Posterior cingulate gyrus (tissue), 11 donors: ENCODE data around the gene DDX24.
A peak's percentile ranks its signal among the peaks of the same experiment; 100 is the strongest.

ENCODE experiments used
- DNase-seq, 10 donors: peaks; one replicate each; pipeline versions ENCODE4 v3.0.0 to v3.0.0-alpha.2; 2020 to 2021; ENCODE audit warnings: mixed read lengths in 3 of 10
- intact Hi-C: fragments of 100-400 bp; cut with DNase I; formaldehyde crosslinking; loops from one replicate; pipeline ENCODE4 v1.15.1; 2023

DDX24 gene

DNA sequence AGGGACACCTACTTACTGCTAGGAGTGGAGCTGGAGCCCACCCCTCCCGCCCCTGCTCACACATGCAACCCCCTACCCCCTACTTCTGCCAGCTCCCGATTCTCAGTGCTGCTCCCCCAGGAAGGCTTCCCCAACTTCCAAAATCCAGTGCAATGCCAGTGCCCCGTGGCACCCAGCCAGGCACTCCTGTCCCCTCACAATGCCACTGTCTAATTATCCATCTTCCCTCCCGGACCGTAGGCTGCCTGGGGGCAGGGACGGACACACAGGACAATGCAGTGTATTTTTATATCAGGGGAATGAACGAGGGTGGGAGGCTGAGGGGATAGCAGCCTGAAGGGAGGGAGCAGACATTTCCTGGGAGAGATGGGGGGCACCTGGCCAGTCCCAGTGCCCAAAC, 42.5 kb downstream of the DDX24 start:
- intact Hi-C loops = loop anchor here (5.0 kb wide), 1 partner anchor 139 kb away; no protein-coding TSS in a partner anchor
- DNase-seq = peak in 1 of 10 donors; percentile 50

DNA sequence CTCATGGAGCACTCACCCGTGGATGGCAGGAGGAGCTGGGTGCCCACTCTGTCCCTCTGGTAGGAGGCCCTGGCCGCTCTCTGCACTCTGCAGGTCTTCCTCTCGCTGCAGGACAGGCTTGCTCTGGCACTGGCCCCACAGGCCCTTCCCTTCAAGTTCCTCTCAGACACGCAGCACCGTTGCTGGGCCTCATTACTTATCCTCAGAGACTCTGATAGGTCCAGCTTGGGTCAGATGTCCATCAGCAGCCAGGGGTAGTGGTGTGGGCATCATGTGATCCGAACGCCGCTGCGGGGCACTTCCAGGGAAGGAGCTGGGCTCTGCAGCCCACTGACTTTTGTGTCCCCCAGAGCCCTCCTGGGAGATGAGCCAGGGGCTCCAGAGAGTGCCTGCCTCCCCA, 43.0 kb downstream of the DDX24 start:
- DNase-seq = peak in 1 of 10 donors; percentile 62
- intact Hi-C loops = loop anchor here (5.0 kb wide), 1 partner anchor 139 kb away; no protein-coding TSS in a partner anchor

DNA sequence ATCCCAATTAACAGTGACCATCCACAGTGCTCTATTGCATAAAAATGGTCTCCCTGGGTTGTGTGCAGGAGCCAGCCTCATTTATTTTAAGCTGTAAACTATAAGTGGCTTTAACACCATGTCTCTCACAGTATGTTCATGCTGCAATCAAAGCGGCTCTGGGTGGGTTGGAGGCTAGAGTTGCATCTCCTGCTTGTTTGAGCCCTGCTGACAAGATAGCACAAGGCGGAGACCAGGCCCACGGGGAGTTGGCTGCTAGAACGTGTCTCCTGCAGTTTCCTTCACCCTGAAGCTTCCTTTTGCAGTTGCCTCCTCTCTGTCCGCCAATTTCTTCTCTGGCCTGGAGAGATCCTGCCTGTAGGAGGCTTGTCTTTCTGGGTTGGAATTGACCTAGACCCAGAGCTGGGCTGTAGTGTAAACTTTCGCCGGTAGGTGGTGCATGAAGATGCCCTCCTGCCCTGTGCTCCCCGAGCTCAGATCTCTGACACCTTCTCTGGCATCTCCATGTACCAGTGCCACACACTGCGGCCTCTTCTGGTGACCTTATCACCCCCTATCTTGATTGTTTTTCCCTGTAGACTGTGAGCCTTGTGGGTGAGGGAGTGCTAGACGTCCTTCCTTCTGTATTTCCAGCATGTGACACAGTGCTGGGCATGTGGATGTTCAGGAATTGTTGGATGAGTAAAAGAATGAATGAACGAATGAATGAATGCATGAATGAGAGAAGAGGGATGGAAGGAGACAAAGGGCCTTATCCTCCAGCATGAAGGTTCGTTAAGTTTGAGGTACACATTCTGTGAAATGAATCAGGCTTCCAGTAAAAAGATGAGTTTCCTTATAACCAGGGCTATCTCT, 44.5 kb downstream of the DDX24 start:
- peak in 8 of 10 donors; percentile 48 to 93 (median 68) for DNase-seq
- intact Hi-C loops = loop anchor here (1.0 to 5.0 kb wide), 2 partner anchors 100 to 141 kb away; no protein-coding TSS in a partner anchor

DNA sequence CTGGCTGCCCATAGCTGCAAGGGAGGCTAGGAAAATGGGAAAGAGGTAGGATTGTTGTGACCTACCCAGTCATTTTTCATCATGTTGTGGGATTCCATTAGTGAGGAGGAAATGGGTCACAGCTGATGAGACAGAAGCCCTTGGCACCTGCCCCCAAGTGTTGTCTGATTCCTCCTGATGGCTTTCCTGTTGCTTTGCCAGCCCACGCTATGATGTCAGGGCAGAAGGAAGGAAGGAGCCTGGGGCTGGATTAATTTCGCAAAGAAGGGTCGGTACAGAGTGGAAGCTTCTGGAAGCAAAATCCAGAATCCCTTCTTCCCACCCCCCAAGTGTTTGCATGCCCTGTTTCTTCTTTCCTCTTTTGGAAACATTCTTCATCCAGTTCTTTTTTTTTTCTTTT, 46.1 kb downstream of the DDX24 start:
- peak in 1 of 10 donors; percentile 48 for DNase-seq
- intact Hi-C loops = loop anchor here (5.0 kb wide), 1 partner anchor 142 kb away; no protein-coding TSS in a partner anchor

DNA sequence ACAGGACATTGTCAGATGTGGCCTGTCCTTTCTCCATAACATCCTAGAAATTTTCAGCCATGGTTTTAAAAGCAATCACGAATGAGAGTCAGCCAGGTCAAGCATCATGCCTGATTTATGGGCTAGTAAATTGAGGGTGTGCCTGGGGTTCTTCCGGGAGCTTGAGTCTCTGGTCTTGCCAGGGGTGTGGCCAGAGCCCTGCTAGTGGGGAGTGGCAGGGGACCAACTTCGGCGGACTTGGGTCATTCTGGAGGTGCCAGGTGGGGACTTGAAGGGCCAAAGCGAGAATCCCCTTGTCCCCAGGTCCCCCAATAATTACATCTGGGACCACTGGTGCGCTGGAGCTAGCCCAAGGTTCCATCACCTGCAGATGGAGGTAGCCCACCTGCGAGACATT, 49.1 kb downstream of the DDX24 start:
- intact Hi-C loops = no loop called here
- peak in 1 of 10 donors; percentile 47 for DNase-seq

DNA sequence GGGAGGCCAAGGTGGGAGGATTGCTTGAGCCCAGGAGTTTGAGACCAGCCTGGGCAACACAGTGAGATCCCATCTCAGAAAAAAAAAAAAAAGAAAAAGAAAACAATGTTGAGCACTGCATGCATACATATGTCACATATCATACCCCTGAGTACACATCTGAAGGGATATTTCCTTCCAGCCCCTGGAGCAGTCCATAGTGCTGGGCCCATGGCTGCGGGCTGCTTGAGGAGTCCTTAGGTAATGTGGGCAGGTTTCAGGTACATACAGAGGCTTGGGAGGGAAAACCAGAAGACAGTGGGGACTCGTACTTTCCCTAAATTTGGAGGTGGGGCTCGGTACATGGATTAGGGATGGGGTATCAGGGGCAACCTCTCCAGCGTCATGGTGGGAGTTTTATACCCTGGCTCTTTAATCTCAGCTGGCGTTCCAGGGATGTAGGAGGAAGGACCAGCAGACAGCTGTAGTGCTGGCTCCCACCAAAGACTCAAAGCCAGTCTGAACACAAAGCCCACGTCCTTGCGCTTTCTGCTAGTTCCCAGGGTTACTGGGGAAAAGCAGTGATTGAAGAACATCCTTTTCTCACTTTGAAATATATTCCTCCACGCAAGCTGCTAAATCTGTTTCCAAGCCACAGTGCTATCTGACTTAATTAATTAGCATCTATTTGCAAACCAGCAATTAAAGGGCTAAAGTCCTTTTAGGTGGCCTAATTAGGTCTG, 49.7 kb downstream of the DDX24 start:
- intact Hi-C loops = no loop called here
- peak in 2 of 10 donors; percentile 59 to 75 for DNase-seq

DNA sequence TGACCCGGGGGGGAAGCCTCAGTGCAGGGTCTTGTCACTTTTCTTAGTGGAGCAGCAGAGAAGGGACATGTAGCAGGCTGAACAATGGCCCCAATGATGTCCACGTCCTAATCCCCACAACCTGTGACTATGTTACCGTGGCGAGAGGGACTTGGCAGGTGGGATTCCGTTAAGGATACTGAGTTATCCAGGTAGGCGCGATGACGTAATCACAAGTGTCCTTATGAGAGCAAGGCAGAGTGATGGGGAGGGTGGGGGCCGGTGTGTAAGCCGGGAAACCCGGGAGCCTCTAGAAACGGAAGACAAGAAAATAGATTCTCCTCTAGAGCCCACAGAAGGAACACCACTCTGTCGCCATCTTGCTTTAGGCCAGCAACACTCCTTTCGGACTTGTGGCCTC, 50.4 kb downstream of the DDX24 start:
- peak in 1 of 10 donors; percentile 27 for DNase-seq
- intact Hi-C loops = no loop called here

DNA sequence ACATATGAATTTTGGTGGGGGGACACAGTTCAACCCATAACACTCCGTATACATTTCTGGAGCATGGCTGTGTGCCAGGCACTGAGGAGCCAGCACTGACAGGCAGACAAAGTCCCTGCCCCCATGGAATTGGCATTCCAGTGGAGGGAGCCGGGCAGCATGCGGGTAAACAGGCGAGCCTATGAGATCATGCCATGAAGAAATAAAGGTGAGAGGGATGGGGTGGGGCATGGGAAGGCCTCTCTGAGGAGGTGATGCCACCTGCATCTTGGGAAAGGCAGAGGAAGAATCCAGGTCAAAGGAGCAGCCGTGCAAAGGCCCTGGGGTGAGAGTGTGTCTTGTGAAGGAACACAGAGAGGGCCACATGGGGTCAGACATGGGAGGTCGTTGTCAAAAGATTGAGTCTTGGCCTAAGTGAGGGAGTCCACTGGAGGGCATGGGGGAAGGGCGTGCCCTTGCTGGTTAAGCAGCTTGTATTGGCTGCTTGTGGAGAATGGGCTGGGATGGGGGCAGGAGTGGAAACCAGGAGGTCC, 51.3 kb downstream of the DDX24 start:
- intact Hi-C loops = no loop called here
- no peak for DNase-seq

DNA sequence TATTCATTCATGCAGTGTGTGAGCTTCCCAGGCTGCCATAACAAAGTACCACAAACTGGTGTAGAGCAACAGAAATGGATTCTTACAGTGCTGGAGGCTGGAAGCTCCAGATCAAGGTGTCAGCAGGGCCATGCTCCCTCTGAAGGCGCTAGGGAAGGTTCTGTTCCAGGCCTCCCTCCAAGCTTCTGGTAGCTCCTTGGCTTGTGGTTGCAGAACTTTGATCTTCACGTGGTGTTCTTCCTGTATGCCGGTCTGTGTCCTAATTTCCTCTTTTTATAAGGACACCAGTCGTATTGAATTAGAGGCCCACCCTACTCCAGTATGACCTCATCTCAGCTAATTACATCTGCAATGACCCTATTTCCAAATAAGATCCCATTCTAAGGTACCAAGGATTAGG, 51.7 kb downstream of the DDX24 start:
- intact Hi-C loops = no loop called here
- no peak for DNase-seq

DNA sequence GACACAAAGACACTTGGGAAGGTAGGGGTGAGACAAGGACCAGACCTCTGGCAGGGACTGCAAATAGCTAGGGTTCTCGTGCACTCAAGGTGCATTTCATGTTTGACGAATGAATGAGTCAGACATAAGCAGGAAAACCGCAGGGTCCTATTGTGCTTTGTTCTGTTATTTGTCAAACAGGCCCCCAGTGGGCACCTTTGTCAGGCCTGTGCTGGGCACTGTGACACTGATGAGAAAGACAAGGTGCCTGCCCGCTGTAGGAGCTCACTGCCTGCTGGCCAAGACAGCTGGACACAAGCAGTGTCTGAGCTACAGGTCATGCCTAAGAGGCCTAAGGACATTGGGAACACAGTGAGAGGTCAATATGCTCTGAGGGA, 52.6 kb downstream of the DDX24 start:
- intact Hi-C loops = no loop called here
- DNase-seq = no peak

DNA sequence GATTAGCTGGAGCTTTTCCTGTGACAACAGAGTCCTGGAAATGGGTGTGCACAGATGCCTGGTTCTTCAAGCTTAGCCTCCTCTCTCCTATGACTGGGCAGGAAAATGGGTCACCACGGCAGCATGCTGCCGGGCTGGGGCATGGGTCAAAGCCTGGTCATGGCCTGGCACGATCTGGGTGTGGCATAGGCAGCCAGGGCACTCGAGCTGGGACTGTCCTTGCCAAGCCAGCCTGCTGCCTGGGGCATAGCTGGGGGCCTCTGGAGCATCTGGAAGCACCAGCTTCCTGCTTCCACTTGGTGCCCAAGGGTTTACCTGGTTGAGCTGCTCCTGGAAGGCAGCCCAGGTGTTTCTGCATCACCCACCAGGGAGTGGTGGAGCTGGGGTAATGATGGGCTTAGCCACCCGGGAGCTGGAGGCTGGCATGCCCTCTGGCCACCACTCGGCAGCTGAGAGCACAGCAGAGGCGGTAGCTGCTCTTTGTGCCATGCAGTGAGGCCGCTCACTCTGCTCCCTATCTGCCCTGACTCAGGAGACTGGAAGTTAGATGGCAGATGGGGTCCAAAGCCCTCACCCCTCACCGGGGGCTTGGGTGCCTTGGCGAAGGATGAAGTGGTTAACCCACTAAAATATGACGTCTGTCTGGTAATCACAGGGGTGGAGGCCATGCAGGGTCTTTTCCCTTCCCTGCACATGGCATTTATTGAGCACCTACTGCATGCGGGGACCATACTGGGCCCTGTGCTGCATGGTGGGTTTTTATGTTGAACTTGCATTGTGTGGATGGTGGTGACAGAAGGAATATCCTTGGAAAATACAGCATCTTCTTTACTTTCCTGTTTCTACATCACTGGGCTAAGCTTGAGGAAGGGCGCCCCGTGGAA, 53.2 kb downstream of the DDX24 start:
- intact Hi-C loops = no loop called here
- no peak for DNase-seq

DNA sequence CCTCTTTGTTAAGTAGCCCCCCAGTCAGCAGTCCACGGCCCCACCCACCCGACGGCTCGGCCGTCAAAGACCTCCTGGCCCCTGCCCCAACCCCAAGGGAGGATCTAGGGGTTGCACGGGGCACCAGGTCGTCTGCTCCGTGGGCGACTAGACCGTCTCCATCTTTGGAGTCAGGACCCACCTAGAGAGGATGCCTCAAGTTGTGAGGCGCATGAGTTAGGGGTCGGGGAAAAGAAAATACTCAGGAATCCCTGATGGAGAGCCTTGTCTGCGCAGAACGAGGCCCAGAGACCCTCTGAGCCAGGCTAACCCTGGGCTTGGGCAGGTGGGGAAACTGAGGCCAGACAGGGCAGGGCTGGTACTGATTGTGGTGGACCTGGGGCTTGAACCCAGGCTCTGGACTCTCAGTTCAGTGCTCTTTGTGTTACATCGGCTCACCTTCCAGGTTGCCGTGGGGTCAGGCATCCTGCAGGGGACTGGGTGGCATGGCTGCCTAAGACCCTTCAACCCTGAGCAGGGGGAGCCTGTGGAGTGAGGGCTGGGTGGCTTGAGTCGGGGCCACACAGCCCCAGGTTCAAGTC, 54.0 kb downstream of the DDX24 start:
- no peak for DNase-seq
- intact Hi-C loops = no loop called here

DNA sequence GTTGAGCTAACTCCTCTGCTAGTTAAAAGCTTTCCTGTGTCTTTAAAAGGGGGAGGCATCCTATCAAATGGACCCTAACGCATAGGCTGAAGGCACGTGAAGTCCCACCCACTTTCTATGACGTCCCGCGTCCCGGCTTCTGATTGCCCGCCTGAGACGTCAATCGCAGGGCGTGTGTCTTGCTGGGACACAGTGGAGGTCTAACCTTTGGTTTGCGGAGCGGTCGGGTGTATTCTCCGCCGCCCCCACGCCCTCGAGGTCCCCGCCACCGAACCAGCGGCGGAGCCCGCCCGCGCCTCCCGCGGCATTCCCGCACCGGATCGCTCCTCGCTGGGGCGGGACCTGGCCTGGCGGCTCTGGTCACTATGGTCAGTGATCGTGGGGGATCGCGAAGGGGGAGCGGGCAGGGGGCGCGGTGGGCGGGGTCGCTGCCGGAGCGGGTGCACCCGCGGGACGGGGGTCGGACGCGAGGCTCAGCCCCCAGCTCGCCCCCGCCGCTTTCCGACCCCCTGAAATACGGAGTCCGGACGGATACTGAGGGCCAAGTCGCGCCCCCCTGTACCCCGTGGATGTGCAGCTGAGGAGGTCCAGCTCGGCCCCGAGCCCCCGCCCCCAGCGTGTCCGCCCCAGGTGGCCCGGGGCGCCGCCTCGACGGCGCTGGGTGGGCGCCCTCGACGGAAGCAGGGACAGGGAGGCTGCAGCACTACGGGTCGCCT, 54.7 kb downstream of the DDX24 start, which contains the start of gene OTUB2:
OTUB2 (plus strand) TSS at position 168 of the 716 bp plus-strand sequence; CDS start at position 366, 198 bp downstream.
- intact Hi-C loops = no loop called here
- DNase-seq = peak; percentile 93 to 100 (median 98)

DNA sequence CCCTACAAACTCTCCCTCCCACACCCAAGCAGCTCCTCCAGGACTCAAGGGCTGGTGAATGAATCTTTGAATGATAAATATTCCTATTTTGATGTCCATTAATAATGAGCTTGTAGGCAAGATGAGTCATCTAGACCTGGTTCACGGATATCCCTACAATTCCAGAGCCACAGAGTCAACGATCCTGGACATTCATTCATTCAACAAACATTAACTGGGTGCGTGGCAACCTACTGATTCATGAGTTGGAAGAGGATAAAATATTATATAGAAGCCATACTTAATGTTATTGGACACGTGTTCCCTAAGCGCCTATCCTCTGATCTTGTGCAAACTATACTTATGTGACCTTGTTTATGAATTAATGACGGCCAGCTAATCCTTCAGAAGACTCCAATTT, 55.3 kb downstream of the DDX24 start:
- intact Hi-C loops = no loop called here
- no peak for DNase-seq

DNA sequence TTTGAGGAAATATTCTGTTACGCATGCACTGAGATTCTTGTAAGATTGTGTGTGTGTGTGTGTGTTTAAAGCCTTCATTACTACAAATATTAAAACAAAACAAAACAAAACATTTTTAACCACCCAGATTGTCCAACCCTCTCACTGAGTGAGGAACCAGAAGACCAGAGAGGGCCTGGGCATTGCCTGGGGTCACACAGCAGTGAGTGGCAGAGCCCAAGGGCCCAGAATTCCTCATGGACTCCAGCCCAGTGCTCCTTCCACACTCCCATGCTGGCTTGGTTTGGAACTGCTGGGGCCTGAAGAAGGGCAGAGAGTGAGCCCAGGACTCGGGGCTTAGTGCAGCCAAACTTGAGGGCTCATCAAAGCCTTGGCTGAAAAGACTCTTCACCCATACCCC, 56.5 kb downstream of the DDX24 start:
- no peak for DNase-seq

DNA sequence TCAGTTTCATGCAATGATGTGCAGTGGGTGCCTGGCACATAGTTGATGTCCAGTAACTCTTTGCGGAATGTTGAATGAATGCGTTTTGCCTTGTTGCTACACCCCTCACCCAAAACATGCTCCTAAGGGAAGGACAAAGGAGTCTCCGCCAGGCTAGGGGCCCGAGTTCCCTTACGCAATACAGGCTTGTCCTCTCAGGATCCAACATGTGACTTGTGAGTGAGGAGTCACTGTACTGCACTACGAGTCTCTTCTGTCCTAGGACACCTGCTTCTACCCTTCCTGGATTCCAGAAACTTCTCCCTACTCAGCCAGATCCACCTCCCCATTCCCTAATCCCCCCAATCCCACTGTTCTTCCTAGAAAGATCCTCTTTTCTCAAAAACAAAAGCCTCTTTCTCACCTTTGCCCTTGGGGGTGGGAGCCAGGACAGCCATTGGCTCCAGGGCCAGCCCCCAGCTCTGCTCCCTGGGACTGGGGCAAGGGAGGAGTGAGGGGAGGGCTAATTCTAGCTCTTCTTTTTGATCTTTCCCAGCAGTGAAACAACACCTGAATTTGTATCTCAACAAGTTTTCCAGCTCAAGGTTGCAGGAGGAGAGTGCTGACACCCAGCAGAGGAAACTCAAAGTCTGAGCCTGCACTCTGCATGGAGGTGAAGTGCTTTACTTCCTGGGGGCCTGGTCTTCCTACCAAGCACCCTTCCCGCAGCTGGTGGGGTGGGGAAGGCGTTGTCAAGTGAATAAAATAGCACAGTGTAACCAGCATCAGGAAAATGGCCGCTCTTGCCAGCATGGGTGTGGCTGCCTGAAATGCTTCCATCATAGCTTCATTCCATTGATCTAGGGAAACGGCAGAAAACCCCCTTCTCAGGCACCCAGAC, 58.2 kb downstream of the DDX24 start:
- intact Hi-C loops = no loop called here
- DNase-seq = no peak

More for the DNA sequence above, 56.5 kb downstream of the DDX24 start:
- intact Hi-C loops = no loop called here

DNA sequence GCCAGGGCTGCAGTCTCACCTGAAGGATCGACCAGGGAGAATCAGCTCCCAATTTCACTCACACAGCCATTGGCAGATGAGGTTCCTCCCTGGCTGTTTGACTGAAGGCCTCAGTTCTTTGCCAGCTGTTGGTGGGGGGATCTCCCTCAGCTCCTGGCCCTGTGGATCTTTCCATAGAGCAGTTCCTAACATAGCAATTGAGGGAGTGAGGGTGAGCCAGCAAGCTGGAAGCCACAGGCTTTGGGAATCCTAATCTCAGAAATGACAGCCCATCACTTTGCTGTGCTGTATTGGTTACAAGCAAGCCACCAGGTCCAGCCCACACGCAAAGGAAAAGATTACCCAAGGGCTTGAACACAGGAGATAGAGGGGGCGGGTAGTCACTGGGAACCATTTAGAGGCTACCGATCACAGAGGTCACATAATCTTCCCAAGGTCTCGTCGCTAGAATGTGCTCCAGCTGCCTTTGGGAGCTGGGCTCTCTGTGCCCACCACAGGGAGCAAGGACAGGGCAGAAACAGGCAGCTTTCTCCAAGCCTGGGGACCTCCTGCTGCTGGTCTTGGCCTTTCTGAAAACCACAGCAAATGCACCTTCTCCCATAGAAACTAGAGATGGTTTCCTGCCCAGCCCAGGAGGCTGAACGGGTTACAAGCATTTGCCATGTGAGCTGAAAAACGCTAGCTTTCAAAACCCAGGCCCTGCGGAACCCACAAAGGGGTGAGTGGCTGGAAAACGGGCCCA, 59.4 kb downstream of the DDX24 start:
- intact Hi-C loops = no loop called here
- DNase-seq = no peak
